OCI-LY7 (cell line): ENCODE data around the gene CPOX.

Experiments
- CTCF ChIP-seq: fragments of 200-600 bp; sonication (generic); conservative IDR thresholded peaks from 2 replicates; pipeline ENCODE4 v1.5.1; 2014; ENCODE audit warnings: mild to moderate bottlenecking, antibody characterized with exemption, low read length, moderate library complexity, mixed read lengths
- EZH2phosphoT487 ChIP-seq: fragments of 200-600 bp; sonication (generic); IDR thresholded peaks from 2 replicates; pipeline ENCODE4 v1.6.1; 2018; ENCODE audit warnings: low read depth, borderline replicate concordance, mild to moderate bottlenecking, mixed run types, antibody characterized with exemption, low read length, moderate library complexity, mixed read lengths

GRCh38 chr3:98558100-98558827 lies 35.1 kb downstream of the CPOX start:
- TF ChIP-seq CTCF = no peak
- no peak for TF ChIP-seq EZH2phosphoT487
